EH (cell line): ENCODE measurements around the gene SEC14L5.

Source experiments
- DNase-seq: peaks from one replicate; pipeline ENCODE4 v3.0.0-alpha.2; 2015; ENCODE audit warnings: low read depth

The SEC14L5 gene

DNA sequence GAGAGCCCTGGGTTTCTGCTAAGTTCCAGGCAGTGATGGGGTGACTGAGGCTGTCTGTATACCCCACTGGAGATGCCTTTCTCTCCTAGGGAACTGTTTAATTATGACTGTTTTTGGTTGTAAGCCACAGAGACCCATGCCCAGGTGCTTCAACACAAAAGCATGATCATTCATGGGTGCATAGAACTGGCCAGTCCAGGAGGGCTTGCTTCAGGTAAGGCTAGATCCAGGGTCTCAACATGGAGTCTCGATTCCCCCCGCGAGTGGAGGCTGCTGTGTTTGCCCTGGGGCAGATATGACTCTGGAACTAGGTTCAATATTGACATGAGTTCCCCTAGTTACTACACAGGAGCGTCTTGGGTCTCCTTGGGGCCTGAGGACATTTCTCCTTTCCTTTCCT lies 57.8 kb downstream of the SEC14L5 start:
- no peak for DNase-seq

- DNase-seq = no peak
These were observed 59.0 kb downstream of the SEC14L5 start for GRCh38 chr16:5016967-5017677.

- no peak for DNase-seq
These were observed 59.5 kb downstream of the SEC14L5 start for GRCh38 chr16:5017678-5017969.

DNA sequence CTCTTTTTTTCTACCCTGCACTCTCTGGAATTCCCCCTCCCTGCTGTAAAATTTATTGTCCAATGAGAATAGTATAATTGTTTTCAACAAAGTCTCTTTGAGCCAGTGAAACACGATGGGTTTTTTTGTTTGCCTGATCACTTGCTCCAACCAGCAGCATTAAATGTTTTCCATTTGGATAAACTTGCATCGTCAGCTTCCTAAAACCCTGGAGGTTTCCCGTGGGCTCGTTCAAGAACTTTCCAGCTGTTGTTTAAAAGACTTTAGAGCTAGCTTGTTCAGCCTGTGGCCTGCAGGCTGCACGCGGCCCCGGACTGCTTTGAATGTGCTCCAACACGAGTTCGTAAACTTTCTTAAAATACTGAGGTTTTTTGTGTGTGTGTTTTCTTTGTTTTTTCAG lies 60.7 kb downstream of the SEC14L5 start:
- no peak for DNase-seq

GRCh38 chr16:5019775-5020174 lies 61.6 kb downstream of the SEC14L5 start:
- no peak for DNase-seq

- DNase-seq = no peak
These were observed 62.4 kb downstream of the SEC14L5 start for GRCh38 chr16:5020551-5020950.

DNA sequence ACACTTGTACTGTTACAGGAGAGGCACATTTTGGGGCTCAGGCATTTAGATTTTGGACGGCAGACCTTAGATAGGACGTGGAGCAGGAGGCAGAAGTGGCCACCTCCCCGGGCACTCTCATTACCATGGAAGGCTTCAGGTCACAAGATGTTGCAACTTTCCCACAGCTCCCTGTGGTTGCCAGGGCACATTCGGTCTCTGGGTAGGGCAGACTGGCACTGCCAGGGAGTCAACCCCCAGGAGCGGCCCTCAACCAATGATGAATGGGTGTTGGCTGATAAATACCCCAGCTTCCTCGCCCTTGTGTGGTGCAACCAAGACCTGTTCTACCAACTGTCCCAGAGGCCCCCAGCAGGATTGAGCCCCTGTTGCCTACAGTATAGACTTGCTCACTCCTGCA lies 64.4 kb downstream of the SEC14L5 start:
- DNase-seq = no peak

GRCh38 chr16:5024632-5025031 lies 66.5 kb downstream of the SEC14L5 start:
- DNase-seq = no peak

GRCh38 chr16:5025171-5025632 lies 67.1 kb downstream of the SEC14L5 start:
- DNase-seq = no peak

- DNase-seq = no peak
These were observed 68.5 kb downstream of the SEC14L5 start for GRCh38 chr16:5026664-5027063.

GRCh38 chr16:5027086-5027485 lies 69.0 kb downstream of the SEC14L5 start:
- DNase-seq = no peak

DNA sequence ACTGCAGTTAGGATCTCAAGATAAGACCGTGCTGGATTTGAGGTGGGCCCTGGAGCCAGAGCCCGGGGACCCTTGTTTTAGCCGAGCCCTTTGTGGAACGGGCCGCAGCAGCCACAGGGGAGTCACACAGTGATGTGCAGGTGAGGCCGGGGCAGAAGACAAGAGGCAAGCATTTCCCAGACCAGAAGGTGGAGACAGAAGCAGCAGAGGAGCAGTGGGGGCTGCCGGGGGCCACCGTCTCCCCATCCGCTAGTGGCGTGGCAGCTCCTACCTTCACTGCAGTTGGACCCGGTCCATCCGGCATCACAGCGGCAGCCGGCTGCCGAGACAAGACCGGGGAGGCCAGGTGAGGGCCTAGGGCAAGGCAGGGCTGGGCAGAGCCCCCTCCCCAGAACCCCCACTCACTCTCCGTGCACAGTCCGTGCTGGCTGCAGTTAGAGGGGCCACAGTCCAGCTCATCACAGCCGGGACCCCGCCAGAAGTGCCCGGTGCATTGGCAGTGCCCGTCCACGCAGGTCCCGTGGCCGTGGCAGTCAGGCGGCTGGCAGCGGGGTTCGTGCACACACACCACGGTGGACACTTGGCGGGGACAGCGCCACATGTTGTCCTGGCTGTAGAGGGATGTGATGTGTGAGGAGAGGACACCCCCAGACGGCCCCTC lies 69.6 kb downstream of the SEC14L5 start:
- DNase-seq = no peak

GRCh38 chr16:5028950-5029475 lies 70.9 kb downstream of the SEC14L5 start:
- no peak for DNase-seq

DNA sequence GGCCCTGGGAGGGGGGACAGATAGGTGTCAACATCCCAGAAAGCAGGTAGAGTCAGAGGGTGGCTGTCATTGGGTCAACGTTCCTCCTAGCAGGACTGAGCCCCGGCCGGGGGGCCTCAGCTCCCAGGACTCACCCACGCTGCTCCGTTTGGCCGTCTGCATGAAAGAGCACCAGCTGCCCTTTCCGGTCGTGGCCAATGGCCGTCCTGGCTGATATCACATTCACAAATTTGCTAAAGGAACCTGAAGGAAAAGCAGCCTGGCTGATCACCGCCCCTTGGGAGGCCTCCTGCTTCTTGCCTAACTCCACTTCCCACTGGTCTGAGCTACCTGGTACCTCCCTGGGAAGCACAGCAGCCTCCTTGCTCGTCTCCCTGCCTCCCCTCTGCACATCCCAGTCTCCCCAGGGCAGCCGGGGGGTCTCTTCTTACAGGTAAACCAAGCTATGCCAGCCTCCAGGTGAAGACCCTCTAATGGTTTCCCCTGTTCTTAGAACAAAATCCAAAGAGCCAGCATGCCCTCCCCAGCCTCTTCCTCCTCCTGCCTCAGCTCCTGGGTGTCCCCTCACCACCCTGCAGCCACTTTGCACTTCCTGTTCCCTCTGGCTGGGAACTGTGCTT lies 72.2 kb downstream of the SEC14L5 start:
- DNase-seq = no peak

DNA sequence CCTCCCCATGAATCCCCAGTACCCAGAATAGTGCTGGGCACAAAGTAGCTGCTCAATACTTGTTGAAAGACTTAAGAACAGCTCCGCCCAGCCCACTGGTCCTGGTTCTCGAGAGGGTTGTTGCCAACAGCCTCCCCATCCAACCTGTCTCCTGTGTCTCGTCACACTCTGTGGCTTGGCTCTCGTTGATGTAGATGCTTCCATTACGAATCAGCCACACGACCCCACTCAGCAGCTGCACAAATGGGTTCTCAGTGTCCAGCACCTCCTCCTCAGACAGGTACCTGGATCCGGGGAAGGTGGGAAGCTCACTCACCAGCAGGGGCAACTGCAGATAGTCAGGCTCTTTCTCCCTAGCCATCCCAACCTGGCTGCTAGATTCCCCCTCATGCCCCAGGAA lies 73.5 kb downstream of the SEC14L5 start:
- no peak for DNase-seq

GRCh38 chr16:5032748-5033167 lies 74.6 kb downstream of the SEC14L5 start:
- DNase-seq = no peak

- peak; percentile 84 for DNase-seq
These were observed 75.4 kb downstream of the SEC14L5 start, which contains the start of gene NAGPA for GRCh38 chr16:5033256-5034166. Gene NAGPA, minus strand, starts transcription at chr16:5033935. Its CDS starts 21 bp downstream, at chr16:5033914.

DNA sequence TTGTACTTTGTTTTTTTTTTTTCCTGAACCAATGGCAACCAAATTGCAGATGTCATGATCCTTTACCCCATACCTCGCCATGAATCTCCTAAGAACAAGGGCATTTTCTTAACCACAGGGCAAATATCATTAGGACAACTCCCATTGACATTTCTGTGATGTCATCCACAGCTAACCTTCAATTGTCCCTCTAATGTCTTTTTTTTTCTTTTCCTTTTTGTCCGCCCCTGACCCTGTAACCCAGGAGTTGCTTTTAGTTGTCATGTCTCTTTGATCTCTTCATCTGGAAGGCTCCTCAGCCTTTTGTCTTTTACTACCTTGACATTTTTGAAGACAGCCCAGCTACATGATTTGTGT lies 76.0 kb downstream of the SEC14L5 start:
- DNase-seq = no peak

GRCh38 chr16:5035909-5036227 lies 77.7 kb downstream of the SEC14L5 start:
- no peak for DNase-seq

DNA sequence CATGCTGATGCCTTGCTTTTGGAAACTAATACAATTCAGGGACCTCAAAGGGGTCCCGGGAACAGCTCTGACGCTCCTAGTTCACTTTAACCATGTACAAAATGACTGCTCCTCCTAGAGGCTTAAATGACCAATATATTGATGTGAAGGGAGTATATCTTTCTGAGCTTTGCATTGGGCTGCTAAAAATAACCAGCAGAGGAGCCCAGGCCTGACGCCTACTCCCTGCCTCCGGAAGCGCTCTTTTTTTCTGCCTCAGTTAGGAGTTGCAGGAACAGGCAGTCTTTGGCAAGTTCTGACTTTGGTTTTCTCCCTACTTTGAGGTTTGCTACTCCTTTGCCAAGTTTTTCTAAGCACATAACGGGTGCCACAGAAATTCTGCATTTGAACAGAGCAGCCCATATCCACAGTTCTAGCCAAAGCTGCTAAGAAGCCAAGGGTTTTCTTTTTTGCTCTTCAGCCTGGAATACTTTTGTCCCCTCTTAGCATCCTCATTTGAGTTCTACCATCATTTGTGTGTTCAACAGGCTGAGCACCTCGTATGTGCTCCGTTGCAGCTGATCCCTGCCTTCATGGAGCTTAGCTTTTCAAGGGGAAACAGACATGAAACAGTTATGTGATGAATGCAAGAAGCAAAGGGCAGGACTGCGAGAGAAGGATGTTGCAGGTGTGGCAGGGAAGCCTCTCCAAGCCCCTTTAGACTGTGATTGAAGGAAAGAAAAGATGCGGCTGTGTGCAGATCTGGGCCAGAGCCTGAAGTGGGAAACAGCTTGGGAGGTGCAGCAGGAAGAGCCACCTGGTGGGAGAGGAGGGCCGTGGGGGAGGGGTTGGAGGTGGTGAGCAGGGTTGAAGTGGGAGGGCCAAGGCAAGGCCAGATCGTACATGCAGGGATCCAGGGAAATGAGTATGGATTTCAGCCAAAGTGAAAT lies 78.4 kb downstream of the SEC14L5 start:
- no peak for DNase-seq

GRCh38 chr16:5040451-5040850 lies 82.3 kb downstream of the SEC14L5 start:
- no peak for DNase-seq
